ENCODE results near the gene IFI27L1. TPM values are rescaled to one million over a fixed set of nuclear protein-coding genes. Genes with fewer than 3 reads are reported as not detected.

IFI27L1 gene
- total RNA-seq, 1 donor from 2014 or later: 8.9 TPM

DNA sequence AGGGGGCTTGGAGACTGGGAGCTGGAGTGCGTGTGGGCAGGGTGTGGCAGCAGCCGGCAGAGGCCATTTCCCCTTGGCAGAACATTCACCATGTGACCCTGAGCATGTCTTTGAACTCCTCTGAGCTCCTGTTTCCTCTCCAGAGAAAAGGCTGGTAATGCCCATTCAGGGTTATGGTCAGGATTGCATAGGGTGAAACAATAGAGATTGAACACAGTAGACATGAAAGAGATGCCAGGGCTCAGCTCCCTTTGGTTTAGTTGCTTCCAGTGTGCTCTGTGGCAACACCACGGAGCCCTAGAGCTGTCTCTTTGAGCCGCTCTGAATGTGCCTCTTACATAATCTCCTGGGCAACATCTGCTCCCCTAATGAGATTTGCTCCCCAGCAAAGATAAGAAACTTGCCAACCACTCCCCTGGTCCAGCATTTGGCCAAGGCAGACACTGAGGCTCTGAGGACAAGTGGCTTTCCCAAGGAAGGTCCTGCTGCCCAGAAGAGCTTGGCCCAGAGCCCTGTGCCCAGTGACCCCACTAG is 34.0 kb downstream of the IFI27L1 start:
- Histone ChIP-seq H3K27me3 (ENCODE audit: low read depth) (no peaks in the 10 kb centered on the region), H3K27ac (replicated peaks) (peak overlapping the region; percentile 89), H3K9me3 (replicated peaks) (peaks cover 12% of the 10 kb centered on the region), H3K4me3 (peak overlapping the region; percentile 69), H3K4me1 (peaks cover 47% of the 10 kb centered on the region), H3K36me3 (no peaks in the 10 kb centered on the region)
- TF ChIP-seq, protein P1, sequence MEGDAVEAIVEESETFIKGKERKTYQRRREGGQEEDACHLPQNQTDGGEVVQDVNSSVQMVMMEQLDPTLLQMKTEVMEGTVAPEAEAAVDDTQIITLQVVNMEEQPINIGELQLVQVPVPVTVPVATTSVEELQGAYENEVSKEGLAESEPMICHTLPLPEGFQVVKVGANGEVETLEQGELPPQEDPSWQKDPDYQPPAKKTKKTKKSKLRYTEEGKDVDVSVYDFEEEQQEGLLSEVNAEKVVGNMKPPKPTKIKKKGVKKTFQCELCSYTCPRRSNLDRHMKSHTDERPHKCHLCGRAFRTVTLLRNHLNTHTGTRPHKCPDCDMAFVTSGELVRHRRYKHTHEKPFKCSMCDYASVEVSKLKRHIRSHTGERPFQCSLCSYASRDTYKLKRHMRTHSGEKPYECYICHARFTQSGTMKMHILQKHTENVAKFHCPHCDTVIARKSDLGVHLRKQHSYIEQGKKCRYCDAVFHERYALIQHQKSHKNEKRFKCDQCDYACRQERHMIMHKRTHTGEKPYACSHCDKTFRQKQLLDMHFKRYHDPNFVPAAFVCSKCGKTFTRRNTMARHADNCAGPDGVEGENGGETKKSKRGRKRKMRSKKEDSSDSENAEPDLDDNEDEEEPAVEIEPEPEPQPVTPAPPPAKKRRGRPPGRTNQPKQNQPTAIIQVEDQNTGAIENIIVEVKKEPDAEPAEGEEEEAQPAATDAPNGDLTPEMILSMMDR (IDR thresholded peaks at IDR 0.05; ENCODE audit: borderline replicate concordance): no peak
- DNase-seq: no peak
- intact Hi-C loops (cut with micrococcal nuclease): no loop called here

DNA sequence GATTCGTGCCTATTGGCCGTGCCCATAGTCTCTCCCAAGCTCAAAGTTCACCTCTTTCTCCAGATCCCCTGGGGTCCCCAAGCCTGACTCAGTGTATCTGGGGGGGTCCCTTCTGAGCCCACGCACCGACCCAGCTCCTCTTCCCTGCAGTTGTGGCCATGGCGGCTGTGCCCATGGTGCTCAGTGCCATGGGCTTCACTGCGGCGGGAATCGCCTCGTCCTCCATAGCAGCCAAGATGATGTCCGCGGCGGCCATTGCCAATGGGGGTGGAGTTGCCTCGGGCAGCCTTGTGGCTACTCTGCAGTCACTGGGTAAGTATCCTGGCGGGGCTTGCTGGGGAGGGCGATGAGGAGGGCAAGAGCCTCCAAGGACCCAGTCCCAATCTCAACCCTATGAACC is 34.5 kb downstream of the IFI27L1 start:
- peak overlapping the region; percentile 89 for H3K27ac ChIP-seq (replicated peaks)
- DNase-seq: no peak
- peaks cover 17% of the 10 kb centered on the region for H3K9me3 ChIP-seq (replicated peaks)
- H3K4me3 ChIP-seq: peak overlapping the region; percentile 69
- intact Hi-C loops (cut with micrococcal nuclease): no loop called here
- peaks cover 42% of the 10 kb centered on the region for H3K4me1 ChIP-seq
- H3K36me3 ChIP-seq: no peaks in the 10 kb centered on the region
- TF ChIP-seq, protein P1 (IDR thresholded peaks at IDR 0.05; ENCODE audit: borderline replicate concordance): no peak
- no peaks in the 10 kb centered on the region for H3K27me3 ChIP-seq (ENCODE audit: low read depth)

DNA sequence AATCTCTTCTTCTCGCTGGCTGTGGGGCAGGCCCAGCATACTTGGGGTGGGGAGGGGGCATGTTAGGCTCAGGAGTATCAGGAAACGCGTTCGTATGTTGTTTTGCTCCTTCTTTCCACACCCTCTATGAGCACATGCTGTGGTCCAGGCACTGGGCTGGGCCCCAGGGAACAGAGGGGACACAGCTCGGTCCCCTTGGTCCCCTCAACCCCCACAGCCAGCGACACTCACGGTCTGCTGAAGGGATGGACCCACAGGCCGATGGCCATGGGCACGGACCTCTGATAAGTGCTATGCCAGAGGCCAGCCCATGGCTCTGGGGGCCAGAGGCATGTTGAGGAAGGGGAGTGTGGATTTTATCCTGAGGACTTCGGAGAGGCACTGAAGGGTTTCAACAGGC is 35.6 kb downstream of the IFI27L1 start:
- Histone ChIP-seq H3K36me3 (no peaks in the 10 kb centered on the region), H3K9me3 (replicated peaks) (peaks cover 21% of the 10 kb centered on the region), H3K27me3 (ENCODE audit: low read depth) (no peaks in the 10 kb centered on the region), H3K4me3 (no peak overlapping the region), H3K27ac (replicated peaks) (no peak overlapping the region), H3K4me1 (peaks cover 35% of the 10 kb centered on the region)
- no peak for DNase-seq
- intact Hi-C loops (cut with micrococcal nuclease): no loop called here
- TF ChIP-seq, protein P1 (IDR thresholded peaks at IDR 0.05; ENCODE audit: borderline replicate concordance): no peak

DNA sequence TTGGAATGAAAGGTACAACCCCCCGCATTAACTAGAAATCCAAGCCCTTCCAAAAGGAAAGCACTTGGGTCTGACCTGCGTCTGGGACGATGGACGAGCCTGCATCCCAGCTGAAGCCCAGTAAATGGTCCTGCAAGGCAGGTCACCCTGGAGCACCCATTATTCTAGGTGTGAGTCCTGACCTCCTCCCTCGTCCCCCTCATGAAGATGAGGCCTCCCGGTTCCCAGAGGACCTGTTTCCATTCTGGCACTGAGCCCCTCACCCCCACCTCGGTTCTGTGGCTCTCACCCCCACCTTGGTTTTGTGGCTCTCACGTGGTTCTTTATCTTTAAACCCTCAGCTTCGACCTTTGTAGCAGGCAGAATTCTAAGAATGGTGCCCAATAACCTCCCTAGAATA is 36.7 kb downstream of the IFI27L1 start:
- no peak overlapping the region for H3K4me3 ChIP-seq

DNA sequence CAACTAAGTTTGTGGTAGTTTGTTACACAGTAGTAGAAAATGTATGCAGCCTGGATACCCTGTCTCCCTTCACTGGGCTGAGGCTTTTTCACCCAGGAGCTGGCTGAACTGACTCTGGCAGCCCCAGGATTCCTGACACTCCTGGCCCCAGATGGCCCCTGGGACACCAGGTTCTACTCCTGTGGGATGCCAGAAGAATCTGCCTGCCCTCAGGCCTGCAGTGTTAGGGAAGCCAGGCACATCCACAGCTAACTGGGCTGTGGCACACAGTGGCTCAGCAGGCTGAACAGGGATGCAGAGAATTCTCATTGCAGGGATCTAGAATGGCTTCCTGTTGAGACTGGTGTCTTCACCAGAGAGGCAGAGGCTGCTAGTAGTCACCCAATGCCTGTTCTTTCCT is 38.0 kb downstream of the IFI27L1 start:
- Histone ChIP-seq H3K9me3 (replicated peaks) (peaks cover 21% of the 10 kb centered on the region), H3K27ac (replicated peaks) (no peak overlapping the region), H3K36me3 (no peaks in the 10 kb centered on the region), H3K4me3 (no peak overlapping the region), H3K4me1 (peaks cover 18% of the 10 kb centered on the region), H3K27me3 (ENCODE audit: low read depth) (no peaks in the 10 kb centered on the region)
- no peak for DNase-seq
- TF ChIP-seq, protein P1 (IDR thresholded peaks at IDR 0.05; ENCODE audit: borderline replicate concordance): no peak
- intact Hi-C loops (cut with micrococcal nuclease): no loop called here

More for the DNA sequence above, 36.7 kb downstream of the IFI27L1 start:
- Histone ChIP-seq H3K27me3 (ENCODE audit: low read depth) (no peaks in the 10 kb centered on the region), H3K27ac (replicated peaks) (no peak overlapping the region), H3K36me3 (no peaks in the 10 kb centered on the region), H3K4me1 (peaks cover 31% of the 10 kb centered on the region), H3K9me3 (replicated peaks) (peaks cover 21% of the 10 kb centered on the region)
- no peak for DNase-seq
- intact Hi-C loops (cut with micrococcal nuclease): no loop called here
- TF ChIP-seq, protein P1 (IDR thresholded peaks at IDR 0.05; ENCODE audit: borderline replicate concordance): no peak
